MCF 10A (cell line): ENCODE measurements around the gene POLR2F. TPM values are rescaled to one million over a fixed set of nuclear protein-coding genes. Genes with fewer than 3 reads are reported as not detected.

ENCODE experiments used
- BruUV-seq: library from RNA; stranded (reverse); fragments of 400-500 nt; replicated peaks from 2 replicates; lab custom pipeline; 2021; lab: Mats Ljungman, UMichigan
- CTCF ChIA-PET: fragments of 300-600 bp; sonication (Branson Sonifier 250); formaldehyde crosslinking; extraction: SDS; loops from one replicate; lab custom pipeline; 2021; ENCODE audit warnings: antibody characterized with exemption, inconsistent platforms; lab: Yijun Ruan, JAX
- POLR2A ChIA-PET: fragments of 300-600, 350-650 bp; sonication (Branson Sonifier 250); formaldehyde crosslinking; extraction: SDS; loops from one replicate; lab custom pipeline; 2020; ENCODE audit warnings: antibody characterized with exemption, inconsistent platforms; lab: Yijun Ruan, JAX
- DNase-seq: peaks from one replicate; pipeline ENCODE4 v3.0.0-alpha.2; 2018; ENCODE audit not compliant: unreplicated experiment
- H3K27ac Mint-ChIP-seq: one replicate; pipeline ENCODE4 v1.8.0; 2022; ENCODE audit warnings: mild to moderate bottlenecking, low read depth, mixed read lengths; ENCODE audit not compliant: unreplicated experiment
- H3K27me3 Mint-ChIP-seq: one replicate; pipeline ENCODE4 v1.8.0; 2022; ENCODE audit warnings: mixed read lengths; ENCODE audit not compliant: insufficient read depth, unreplicated experiment
- H3K36me3 Mint-ChIP-seq: one replicate; pipeline ENCODE4 v1.8.0; 2022; ENCODE audit warnings: mild to moderate bottlenecking, moderate library complexity, mixed read lengths; ENCODE audit not compliant: insufficient read depth, unreplicated experiment
- H3K4me1 Mint-ChIP-seq: one replicate; pipeline ENCODE4 v1.8.0; 2022; ENCODE audit warnings: mixed read lengths; ENCODE audit not compliant: insufficient read depth, unreplicated experiment
- H3K4me3 Mint-ChIP-seq: one replicate; pipeline ENCODE4 v1.8.0; 2022; ENCODE audit warnings: mild to moderate bottlenecking, moderate library complexity, mixed read lengths; ENCODE audit not compliant: unreplicated experiment
- H3K9me3 Mint-ChIP-seq: one replicate; pipeline ENCODE4 v1.8.0; 2022; ENCODE audit warnings: mixed read lengths; ENCODE audit not compliant: unreplicated experiment
- intact Hi-C: fragments of 100-400 bp; cut with micrococcal nuclease; formaldehyde crosslinking; loops from 2 replicates; pipeline ENCODE4 v1.14.1; 2022
- total RNA-seq: library from RNA; stranded (reverse); gene quantifications from 2 replicates; pipeline ENCODE4 v1.2.3, GENCODE V29; 2022
- TF ChIP-seq, protein P1 (sequence below): fragments of 200-600 bp; IDR thresholded peaks from one replicate; pipeline ENCODE4 v1.8.0; 2022; ENCODE audit warnings: antibody characterized with exemption, mild to moderate bottlenecking; ENCODE audit not compliant: unreplicated experiment

Gene POLR2F
- total RNA-seq, 1 experiment from 2014 or later, result 87.5 TPM

GRCh38 chr22:37906364-37907008 is 47.0 kb upstream of the POLR2F start:
- peak overlapping the region; percentile 75 for H3K27ac Mint-ChIP-seq
- no peak for DNase-seq
- BruUV-seq, result no TSS peak
- CTCF ChIA-PET, result interaction anchor here (0.6 to 2.7 kb wide), 10 partner anchors 8 to 251 kb away, joined by 3 to 24 read pairs (median 4); partner anchors contain the start of gene ANKRD54
- TF ChIP-seq, protein P1, sequence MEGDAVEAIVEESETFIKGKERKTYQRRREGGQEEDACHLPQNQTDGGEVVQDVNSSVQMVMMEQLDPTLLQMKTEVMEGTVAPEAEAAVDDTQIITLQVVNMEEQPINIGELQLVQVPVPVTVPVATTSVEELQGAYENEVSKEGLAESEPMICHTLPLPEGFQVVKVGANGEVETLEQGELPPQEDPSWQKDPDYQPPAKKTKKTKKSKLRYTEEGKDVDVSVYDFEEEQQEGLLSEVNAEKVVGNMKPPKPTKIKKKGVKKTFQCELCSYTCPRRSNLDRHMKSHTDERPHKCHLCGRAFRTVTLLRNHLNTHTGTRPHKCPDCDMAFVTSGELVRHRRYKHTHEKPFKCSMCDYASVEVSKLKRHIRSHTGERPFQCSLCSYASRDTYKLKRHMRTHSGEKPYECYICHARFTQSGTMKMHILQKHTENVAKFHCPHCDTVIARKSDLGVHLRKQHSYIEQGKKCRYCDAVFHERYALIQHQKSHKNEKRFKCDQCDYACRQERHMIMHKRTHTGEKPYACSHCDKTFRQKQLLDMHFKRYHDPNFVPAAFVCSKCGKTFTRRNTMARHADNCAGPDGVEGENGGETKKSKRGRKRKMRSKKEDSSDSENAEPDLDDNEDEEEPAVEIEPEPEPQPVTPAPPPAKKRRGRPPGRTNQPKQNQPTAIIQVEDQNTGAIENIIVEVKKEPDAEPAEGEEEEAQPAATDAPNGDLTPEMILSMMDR, result no peak
- H3K4me3 Mint-ChIP-seq, result peak overlapping the region; percentile 78
- no peaks in the 10 kb centered on the region for H3K9me3 Mint-ChIP-seq
- H3K36me3 Mint-ChIP-seq, result peaks cover 4% of the 10 kb centered on the region
- H3K27me3 Mint-ChIP-seq, result no peaks in the 10 kb centered on the region
- peaks cover 37% of the 10 kb centered on the region for H3K4me1 Mint-ChIP-seq
- intact Hi-C loops, result loop anchor here (1.0 kb wide), 1 partner anchor 59 kb away; no protein-coding TSS in a partner anchor
- POLR2A ChIA-PET, result interaction anchor here (0.6 to 6.2 kb wide), 22 partner anchors 10 to 791 kb away, joined by 3 to 189 read pairs (median 5); partner anchors contain the start of genes ANKRD54, C22orf23, EIF3L and GCAT

GRCh38 chr22:37907036-37907954 is 46.2 kb upstream of the POLR2F start:
- ChIA-PET POLR2A (interaction anchor here (0.6 to 6.2 kb wide), 16 partner anchors 11 to 167 kb away, joined by 3 to 189 read pairs (median 6); partner anchors contain the start of genes ANKRD54, C22orf23, EIF3L and GCAT), CTCF (interaction anchor here (0.7 to 2.7 kb wide), 4 partner anchors 19 to 272 kb away, joined by 3 to 24 read pairs (median 13); no protein-coding TSS in a partner anchor)
- TF ChIP-seq, protein P1, result no peak
- BruUV-seq, result TSS peak; percentile 42
- intact Hi-C loops, result no loop called here
- Mint-ChIP-seq H3K27ac (peak overlapping the region; percentile 75), H3K4me1 (peaks cover 31% of the 10 kb centered on the region), H3K4me3 (peak overlapping the region; percentile 78), H3K36me3 (peaks cover 10% of the 10 kb centered on the region), H3K9me3 (no peaks in the 10 kb centered on the region), H3K27me3 (no peaks in the 10 kb centered on the region)
- DNase-seq, result peak; percentile 53

DNA sequence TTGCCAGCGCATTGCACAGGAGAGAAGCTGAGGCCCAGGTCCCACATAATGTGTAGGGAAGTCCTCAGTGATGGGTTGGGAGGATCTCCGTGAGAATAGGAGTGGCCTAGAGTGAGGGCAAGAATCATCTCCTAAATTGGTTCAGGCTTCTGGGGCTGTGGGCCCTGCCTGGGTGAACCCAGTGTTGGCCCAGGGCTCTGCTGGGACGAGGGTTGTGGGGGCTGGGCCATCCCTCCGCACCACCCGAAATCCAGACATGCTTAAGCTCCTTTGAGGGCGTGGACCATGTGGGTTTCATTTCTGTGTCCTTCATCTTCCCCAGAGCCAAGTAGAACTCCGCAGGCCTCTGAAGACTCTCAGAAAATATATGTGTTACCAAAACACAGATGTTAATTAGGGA is 43.7 kb upstream of the POLR2F start:
- TF ChIP-seq, protein P1, result no peak
- intact Hi-C loops, result no loop called here
- Mint-ChIP-seq H3K4me3 (no peak overlapping the region), H3K27ac (no peak overlapping the region), H3K4me1 (peaks cover 27% of the 10 kb centered on the region), H3K27me3 (no peaks in the 10 kb centered on the region), H3K36me3 (peaks cover 29% of the 10 kb centered on the region), H3K9me3 (no peaks in the 10 kb centered on the region)
- ChIA-PET POLR2A (interaction anchor here (0.8 to 6.2 kb wide), 3 partner anchors 14 to 233 kb away, joined by 3 to 189 read pairs (median 3); no protein-coding TSS in a partner anchor), CTCF (interaction anchor here (0.6 to 3.1 kb wide), 3 partner anchors 20 to 24 kb away, joined by 3 to 10 read pairs (median 4); no protein-coding TSS in a partner anchor)
- no TSS peak for BruUV-seq
- no peak for DNase-seq
